ENCODE data around the gene SNIP1.

Gene SNIP1

DNA sequence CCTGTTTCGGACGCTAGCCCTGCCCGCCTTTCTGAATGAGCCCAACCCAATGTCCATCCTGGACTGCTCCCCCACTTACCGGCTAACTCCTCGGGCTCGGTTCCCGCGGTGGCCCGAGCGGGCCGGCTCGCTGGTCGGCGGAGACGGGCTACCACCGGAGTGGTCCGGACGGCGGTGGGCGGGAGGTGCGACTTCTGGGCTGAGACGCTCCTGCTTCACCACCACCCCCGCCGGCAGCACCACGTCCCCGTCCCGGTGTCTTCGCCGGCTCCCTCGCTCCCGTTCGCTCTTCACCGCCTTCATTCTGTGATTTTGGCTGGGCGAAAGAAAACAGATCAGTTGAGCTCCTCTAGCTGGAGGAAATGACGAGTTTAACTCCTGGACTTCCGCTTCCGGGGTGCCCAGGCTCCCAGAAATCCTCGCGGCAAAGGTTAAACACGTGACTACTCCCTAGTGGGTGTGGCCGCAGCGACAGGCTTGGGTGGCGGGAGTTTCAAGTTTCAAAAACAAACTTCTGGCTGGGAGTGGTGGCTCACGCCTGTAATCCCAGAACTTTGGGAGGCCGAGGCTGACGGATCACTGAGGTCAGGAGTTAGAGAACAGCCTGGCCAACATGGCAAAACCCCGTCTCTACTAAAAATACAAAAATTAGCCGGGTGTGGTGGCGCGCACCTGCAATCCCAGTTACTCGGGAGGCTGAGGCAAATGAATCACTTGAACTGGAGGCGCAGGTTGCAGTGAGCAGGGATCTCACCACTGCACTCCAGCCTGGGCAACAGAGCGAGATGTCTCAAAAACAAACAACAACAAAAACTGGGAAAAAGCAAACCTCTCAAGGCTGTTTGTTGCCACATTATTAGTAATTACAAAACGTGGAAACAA, at the start of gene SNIP1:
SNIP1 (minus strand) TSS at position 367 of the 882 bp plus-strand sequence; CDS start at position 303, 64 bp downstream.
- Histone ChIP-seq H2AFZ (ENCODE audit: low read depth, low read length) (peak within 1 kb of the TSS; percentile 14; the same call in 1 of the 2 replicates), H3K36me3 (replicated peaks; ENCODE audit: low read depth, low read length) (no peaks in the 10 kb centered on the region), H4K20me1 (ENCODE audit: insufficient read depth, low read length) (peaks cover 12% of the 10 kb centered on the region), H3K4me3 (ENCODE audit: low read length) (peak within 1 kb of the TSS; percentile 99), H3K9ac (ENCODE audit: low read length) (peak within 1 kb of the TSS; percentile 84), H3K4me1 (ENCODE audit: low read length) (peaks cover 9% of the 10 kb centered on the region), H3K27me3 (ENCODE audit: low read depth, low read length) (no peaks in the 10 kb centered on the region), H3K79me2 (ENCODE audit: low read length) (peaks cover 18% of the 10 kb centered on the region), H3K4me2 (ENCODE audit: low read length) (peak within 1 kb of the TSS; percentile 94), H3K9me3 (ENCODE audit: insufficient read depth, low read length) (no peaks in the 10 kb centered on the region), H3K27ac (ENCODE audit: low read length) (peak within 1 kb of the TSS; percentile 33)
- no peak for TF ChIP-seq EZH2phosphoT487 (IDR thresholded peaks at IDR 0.05; ENCODE audit: low read depth)
- no peak for TF ChIP-seq CTCF (IDR thresholded peaks at IDR 0.05; ENCODE audit: low read depth, low read length)

GRCh38 chr1:37602750-37603694, 48.9 kb upstream of the SNIP1 start:
- Histone ChIP-seq H2AFZ (ENCODE audit: low read depth, low read length) (no peak overlapping the region), H3K9me3 (ENCODE audit: insufficient read depth, low read length) (no peaks in the 10 kb centered on the region), H3K9ac (ENCODE audit: low read length) (no peak overlapping the region), H3K27ac (ENCODE audit: low read length) (no peak overlapping the region), H3K36me3 (replicated peaks; ENCODE audit: low read depth, low read length) (no peaks in the 10 kb centered on the region), H3K4me1 (ENCODE audit: low read length) (0 out of 2 replicates have a peak, but pooled peaks cover 4% of the 10 kb centered on the region), H3K79me2 (ENCODE audit: low read length) (no peaks in the 10 kb centered on the region), H3K4me3 (ENCODE audit: low read length) (no peak overlapping the region), H3K4me2 (ENCODE audit: low read length) (peak overlapping the region; percentile 47), H3K27me3 (ENCODE audit: low read depth, low read length) (no peaks in the 10 kb centered on the region), H4K20me1 (ENCODE audit: insufficient read depth, low read length) (no peaks in the 10 kb centered on the region)
- TF ChIP-seq CTCF (IDR thresholded peaks at IDR 0.05; ENCODE audit: low read depth, low read length) (peak; percentile 75), EZH2phosphoT487 (IDR thresholded peaks at IDR 0.05; ENCODE audit: low read depth) (no peak)

GRCh38 chr1:37601441-37601840, 47.3 kb upstream of the SNIP1 start:
- Histone ChIP-seq H3K36me3 (replicated peaks; ENCODE audit: low read depth, low read length) (no peaks in the 10 kb centered on the region), H3K9me3 (ENCODE audit: insufficient read depth, low read length) (no peaks in the 10 kb centered on the region), H2AFZ (ENCODE audit: low read depth, low read length) (no peak overlapping the region), H3K79me2 (ENCODE audit: low read length) (no peaks in the 10 kb centered on the region), H3K4me3 (ENCODE audit: low read length) (no peak overlapping the region), H4K20me1 (ENCODE audit: insufficient read depth, low read length) (no peaks in the 10 kb centered on the region), H3K27ac (ENCODE audit: low read length) (no peak overlapping the region), H3K4me2 (ENCODE audit: low read length) (no peak overlapping the region), H3K4me1 (ENCODE audit: low read length) (peaks cover 5% of the 10 kb centered on the region; the same call in 1 of the 2 replicates), H3K27me3 (ENCODE audit: low read depth, low read length) (no peaks in the 10 kb centered on the region), H3K9ac (ENCODE audit: low read length) (no peak overlapping the region)
- no peak for TF ChIP-seq CTCF (IDR thresholded peaks at IDR 0.05; ENCODE audit: low read depth, low read length)
- no peak for TF ChIP-seq EZH2phosphoT487 (IDR thresholded peaks at IDR 0.05; ENCODE audit: low read depth)

Measured in OCI-LY3 (cell line).